GM12864 (cell line): ENCODE results near the gene RMDN3.
A peak's percentile ranks its signal among the peaks of the same experiment; 100 is the strongest.

Source experiments
- DNase-seq: peaks from one replicate; pipeline ENCODE4 v3.0.0-alpha.2; 2011; ENCODE audit warnings: low read depth
- H3K4me3 ChIP-seq: 2 replicates; pipeline ENCODE4 v1.5.1; 2011; ENCODE audit warnings: mild to moderate bottlenecking, low read depth, low read length, control low read depth
- TF ChIP-seq, protein P1 (sequence below): IDR thresholded peaks from 2 replicates; pipeline ENCODE4 v1.5.1; 2011; ENCODE audit warnings: low read depth, mild to moderate bottlenecking, moderate library complexity, low read length, control low read depth, inconsistent platforms; ENCODE audit errors: missing control alignments

RMDN3 gene

GRCh38 chr15:40773902-40774301, 18.8 kb upstream of the RMDN3 start:
- H3K4me3 ChIP-seq = no peak overlapping the region
- TF ChIP-seq, protein P1, sequence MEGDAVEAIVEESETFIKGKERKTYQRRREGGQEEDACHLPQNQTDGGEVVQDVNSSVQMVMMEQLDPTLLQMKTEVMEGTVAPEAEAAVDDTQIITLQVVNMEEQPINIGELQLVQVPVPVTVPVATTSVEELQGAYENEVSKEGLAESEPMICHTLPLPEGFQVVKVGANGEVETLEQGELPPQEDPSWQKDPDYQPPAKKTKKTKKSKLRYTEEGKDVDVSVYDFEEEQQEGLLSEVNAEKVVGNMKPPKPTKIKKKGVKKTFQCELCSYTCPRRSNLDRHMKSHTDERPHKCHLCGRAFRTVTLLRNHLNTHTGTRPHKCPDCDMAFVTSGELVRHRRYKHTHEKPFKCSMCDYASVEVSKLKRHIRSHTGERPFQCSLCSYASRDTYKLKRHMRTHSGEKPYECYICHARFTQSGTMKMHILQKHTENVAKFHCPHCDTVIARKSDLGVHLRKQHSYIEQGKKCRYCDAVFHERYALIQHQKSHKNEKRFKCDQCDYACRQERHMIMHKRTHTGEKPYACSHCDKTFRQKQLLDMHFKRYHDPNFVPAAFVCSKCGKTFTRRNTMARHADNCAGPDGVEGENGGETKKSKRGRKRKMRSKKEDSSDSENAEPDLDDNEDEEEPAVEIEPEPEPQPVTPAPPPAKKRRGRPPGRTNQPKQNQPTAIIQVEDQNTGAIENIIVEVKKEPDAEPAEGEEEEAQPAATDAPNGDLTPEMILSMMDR = no peak
- no peak for DNase-seq

- DNase-seq = no peak
- TF ChIP-seq, protein P1 = no peak
- H3K4me3 ChIP-seq = no peak overlapping the region
Measured at GRCh38 chr15:40773496-40773895, 18.4 kb upstream of the RMDN3 start.

- TF ChIP-seq, protein P1 = no peak
- no peak for DNase-seq
- no peak overlapping the region for H3K4me3 ChIP-seq
Measured at GRCh38 chr15:40772014-40772413, 17.0 kb upstream of the RMDN3 start.

DNA sequence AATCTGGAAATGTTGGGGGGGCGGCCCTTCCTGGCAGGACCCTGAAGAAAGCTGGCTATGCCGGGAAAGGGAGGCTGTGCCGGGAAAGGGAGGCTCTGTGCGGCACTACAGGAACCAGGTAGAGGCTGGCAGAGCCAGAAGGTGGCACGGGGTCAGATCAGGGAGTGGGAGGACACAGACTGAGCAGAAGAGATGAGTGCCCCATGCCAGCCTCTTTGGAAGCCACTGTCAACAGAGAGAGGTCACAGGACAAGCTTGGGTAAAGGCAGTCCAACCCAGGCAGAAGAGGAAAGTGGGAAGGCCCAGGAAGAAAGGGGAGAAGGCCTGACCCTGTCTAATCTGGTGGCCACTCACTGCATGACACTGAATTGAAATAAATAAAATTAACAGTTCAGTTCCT, 16.2 kb upstream of the RMDN3 start:
- DNase-seq = no peak
- TF ChIP-seq, protein P1 = no peak
- no peak overlapping the region for H3K4me3 ChIP-seq

DNA sequence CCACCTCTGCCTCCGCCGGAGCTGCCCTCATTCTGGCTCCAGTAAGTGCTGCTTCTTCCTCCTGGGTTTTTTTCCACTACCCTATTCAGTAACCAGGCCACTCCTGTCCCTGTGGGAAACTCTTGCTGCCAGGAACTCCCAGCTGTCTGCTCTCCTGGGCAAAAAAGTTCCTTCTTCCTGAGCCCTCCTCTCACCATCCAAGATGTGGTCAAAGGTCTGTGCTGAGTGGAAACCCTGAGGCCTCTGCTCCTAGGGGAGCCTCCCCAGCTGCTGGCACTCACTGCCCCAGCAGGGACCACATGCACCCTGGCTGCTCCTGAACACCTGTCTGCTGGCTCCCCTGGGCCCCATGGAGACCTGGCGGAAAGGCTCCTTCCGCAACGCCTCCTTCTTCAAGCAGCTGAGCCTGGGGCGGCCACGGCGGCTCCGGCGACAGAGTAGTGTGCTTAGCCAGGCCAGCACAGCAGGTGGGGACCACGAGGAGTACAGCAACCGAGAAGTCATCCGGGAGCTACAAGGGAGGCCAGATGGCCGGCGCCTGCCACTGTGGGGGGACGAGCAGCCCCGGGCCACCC, 15.2 kb upstream of the RMDN3 start:
- no peak overlapping the region for H3K4me3 ChIP-seq
- TF ChIP-seq, protein P1 = no peak
- DNase-seq = no peak

DNA sequence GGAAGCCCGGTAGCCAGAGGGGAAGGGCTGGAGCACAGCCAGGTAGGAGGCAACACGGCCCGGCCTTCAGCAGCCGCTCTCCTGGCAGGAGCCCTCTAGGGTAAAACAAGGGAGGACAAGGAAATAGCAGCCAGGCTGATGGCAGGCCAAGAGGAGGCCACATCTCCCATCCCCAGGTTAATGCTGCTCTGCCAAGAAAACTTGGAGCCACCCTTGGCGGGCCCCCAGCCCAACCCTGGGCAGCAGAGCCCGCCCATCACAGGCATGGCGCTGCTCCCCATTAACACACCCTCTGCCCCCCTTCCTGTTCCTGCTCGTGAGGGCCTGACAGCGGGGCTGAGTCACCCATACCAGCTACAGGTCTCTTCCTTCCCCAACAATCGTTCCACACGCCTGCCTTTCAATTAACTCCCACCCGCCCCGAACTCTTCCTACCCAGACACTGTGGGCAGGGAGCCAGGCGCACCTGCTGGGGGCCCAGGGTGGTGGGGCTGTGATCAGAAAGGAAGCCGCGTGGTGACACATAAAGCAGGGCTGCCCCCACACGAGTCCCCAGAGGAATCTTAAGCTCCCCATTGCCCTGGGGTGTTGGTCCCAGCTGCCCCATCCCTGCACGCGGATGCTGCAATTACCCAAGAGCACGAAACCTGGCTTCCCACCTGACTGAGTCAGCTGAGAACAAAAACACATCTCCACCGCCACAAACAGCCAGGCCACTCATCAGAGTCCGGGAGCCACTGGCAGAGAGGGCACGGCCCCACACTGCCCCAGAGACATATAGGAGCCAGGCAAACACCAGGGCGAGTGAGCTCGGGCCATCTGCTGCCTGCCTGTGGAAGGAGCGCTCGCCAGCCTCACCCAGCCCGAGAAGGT, 14.5 kb upstream of the RMDN3 start, which contains the start of gene C15orf62:
Gene C15orf62, plus strand, starts transcription at position 707 of the 873 bp plus-strand sequence. CDS start 516 bp downstream, outside the sequence.
- TF ChIP-seq, protein P1 = no peak
- peak within 1 kb of the TSS; percentile 26 for H3K4me3 ChIP-seq
- no peak for DNase-seq
